Ishikawa (cell line): ENCODE measurements around the gene PHOX2A.

Experiments
- EGR1 ChIP-seq: IDR thresholded peaks from 2 replicates; pipeline ENCODE4 v1.6.1; 2012
- TEAD4 ChIP-seq: IDR thresholded peaks from 2 replicates; pipeline ENCODE4 v1.6.1; 2012
- TF ChIP-seq, protein P1 (sequence below): IDR thresholded peaks from 2 replicates; pipeline ENCODE4 v1.6.1; 2012

The PHOX2A gene

DNA sequence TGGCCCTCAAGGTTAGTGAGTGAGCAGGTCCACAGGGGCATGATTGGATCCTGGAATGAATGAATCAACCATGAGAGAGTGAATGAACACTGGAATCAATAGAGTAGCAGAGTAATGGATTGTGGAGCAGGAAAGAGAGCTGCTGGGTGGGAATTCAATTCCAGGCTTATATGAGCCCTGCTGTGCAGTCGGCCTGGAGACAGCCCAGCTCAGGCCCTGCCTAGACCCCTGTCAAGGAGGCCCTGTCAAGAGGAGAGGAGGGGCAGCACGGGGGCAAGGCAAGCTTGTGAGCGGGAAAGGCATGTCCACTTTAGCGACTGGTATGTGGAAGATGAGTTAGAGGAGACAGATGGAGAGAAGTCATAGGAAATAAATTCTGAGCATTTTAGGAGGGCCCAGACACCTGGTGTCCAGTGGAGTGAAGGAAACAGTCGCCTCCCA is 53.3 kb downstream of the PHOX2A start:
- TF ChIP-seq EGR1: no peak

DNA sequence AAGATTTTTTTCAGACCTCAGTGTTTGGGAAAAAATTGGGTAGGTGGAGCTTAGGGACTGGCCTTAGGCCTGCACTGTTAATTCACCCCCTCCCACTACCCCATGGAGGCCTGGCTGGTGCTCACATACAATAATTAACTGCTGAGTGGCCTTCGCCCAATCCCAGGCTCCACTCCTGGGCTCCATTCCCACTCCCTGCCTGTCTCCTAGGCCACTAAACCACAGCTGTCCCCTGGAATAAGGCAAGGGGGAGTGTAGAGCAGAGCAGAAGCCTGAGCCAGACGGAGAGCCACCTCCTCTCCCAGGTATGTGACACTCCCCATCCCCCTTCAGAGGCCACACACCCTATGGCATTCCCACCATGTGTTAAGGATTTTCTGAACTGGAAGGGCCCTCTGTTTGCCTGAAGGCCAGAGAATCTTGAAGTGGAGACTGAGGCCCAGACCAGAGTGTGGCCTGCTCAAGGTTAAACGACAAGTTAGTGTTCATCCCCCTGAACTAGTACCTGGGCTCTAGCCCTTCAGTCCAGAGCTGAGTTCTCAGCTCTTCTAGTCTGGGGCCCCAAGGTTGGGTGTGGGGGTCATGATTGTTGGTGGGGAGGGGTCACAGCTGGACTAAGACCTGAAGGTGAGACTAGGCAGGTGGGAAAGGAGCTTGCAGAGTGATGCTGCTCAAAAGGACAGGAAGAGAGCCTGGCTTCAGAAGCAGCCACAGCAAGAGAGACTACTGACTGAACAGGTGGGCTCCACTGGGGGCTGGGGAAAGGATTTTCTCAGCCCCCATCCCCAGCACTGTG is 54.3 kb downstream of the PHOX2A start:
- TF ChIP-seq, protein P1, sequence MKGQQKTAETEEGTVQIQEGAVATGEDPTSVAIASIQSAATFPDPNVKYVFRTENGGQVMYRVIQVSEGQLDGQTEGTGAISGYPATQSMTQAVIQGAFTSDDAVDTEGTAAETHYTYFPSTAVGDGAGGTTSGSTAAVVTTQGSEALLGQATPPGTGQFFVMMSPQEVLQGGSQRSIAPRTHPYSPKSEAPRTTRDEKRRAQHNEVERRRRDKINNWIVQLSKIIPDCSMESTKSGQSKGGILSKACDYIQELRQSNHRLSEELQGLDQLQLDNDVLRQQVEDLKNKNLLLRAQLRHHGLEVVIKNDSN: no peak
- TF ChIP-seq TEAD4: 0 out of 2 replicates have a peak, but pooled peaks have one; percentile 39
